K562 (cell line): Measurements from ENCODE around the gene CGA. TPM values are rescaled to one million over a fixed set of nuclear protein-coding genes. Genes with fewer than 3 reads are reported as not detected.

Source experiments
- TEAD1 ChIP-seq, 2 experiments: fragments of 450-650 bp in 1 of 2; sonication (generic) in 1 of 2; formaldehyde crosslinking; IDR thresholded peaks; 2 replicates each; pipeline versions ENCODE4 v1.4.0 to v1.8.0; 2020 to 2022; ENCODE audit warnings: mild to moderate bottlenecking in 2 of 2, missing genetic modification reagents in 1 of 2
- ZNF431 ChIP-seq: sonication (generic); formaldehyde crosslinking; IDR thresholded peaks from 2 replicates; pipeline ENCODE4 v1.8.0; 2022; ENCODE audit warnings: mild to moderate bottlenecking, missing genetic modification reagents
- ZNF589 ChIP-seq: fragments of 200-800 bp; sonication (Bioruptor generic); IDR thresholded peaks from 2 replicates; pipeline ENCODE4 v1.6.1; 2016; ENCODE audit warnings: low read depth, missing genetic modification characterization, missing compliant biosample characterization
- polyA plus RNA-seq, 8 experiments: library from polyadenylated mRNA; depleted of rRNA in 4 of 8; stranded (reverse) in 5 of 8; unstranded in 3 of 8; fragments of >200 nt; fragmentation: Nextera tagmentation in 2 of 8; fragmentation: Illumina TruSeq in 1 of 8; extraction: Ambion mirVana in 2 of 8; extraction: Trizol in 1 of 8; gene quantifications; 2 replicates each; pipeline versions ENCODE4 v1.2.1 to v1.2.3, GENCODE V29; 2011 to 2014; ENCODE audit warnings: inconsistent platforms in 1 of 8, missing spikeins in 1 of 8
- total RNA-seq, 7 experiments: library from RNA; depleted of rRNA in 6 of 7; stranded (reverse); fragments of >200 nt in 6 of 7; fragmentation: Illumina TruSeq in 2 of 7; extraction: Trizol in 2 of 7; gene quantifications; 2 replicates each; pipeline versions ENCODE4 v1.2.1 to v1.2.3, GENCODE V29; 2011 to 2021; ENCODE audit warnings: low replicate concordance in 1 of 7
- TF ChIP-seq, protein P1 (sequence below): IDR thresholded peaks from 3 replicates; pipeline ENCODE4 v1.6.1; 2011; ENCODE audit warnings: borderline replicate concordance, mild to moderate bottlenecking, moderate library complexity; ENCODE audit not compliant: insufficient read length; ENCODE audit errors: extremely low read depth
- TF ChIP-seq, protein P2 (sequence below): fragments of 450-650 bp; IDR thresholded peaks from 2 replicates; pipeline ENCODE4 v1.6.1; 2017; ENCODE audit warnings: mild to moderate bottlenecking, moderate library complexity
- TF ChIP-seq, protein P3 (sequence below): sonication (generic); formaldehyde crosslinking; IDR thresholded peaks from 2 replicates; pipeline ENCODE4 v1.8.0; 2022; ENCODE audit warnings: missing genetic modification reagents, mild to moderate bottlenecking, moderate library complexity, borderline replicate concordance
- TF ChIP-seq, protein P4 (sequence below): fragments of 450-650 bp; IDR thresholded peaks from 2 replicates; pipeline ENCODE4 v1.6.1; 2017; ENCODE audit warnings: antibody characterized with exemption, mild to moderate bottlenecking

Gene CGA
- total and polyA plus RNA-seq, 9 of the 15 experiments (the other 6 are each of a cell fraction or from before 2014, with no cell fraction given) = 0.13 to 0.24 TPM; not detected in 7

- TF ChIP-seq, protein P1, sequence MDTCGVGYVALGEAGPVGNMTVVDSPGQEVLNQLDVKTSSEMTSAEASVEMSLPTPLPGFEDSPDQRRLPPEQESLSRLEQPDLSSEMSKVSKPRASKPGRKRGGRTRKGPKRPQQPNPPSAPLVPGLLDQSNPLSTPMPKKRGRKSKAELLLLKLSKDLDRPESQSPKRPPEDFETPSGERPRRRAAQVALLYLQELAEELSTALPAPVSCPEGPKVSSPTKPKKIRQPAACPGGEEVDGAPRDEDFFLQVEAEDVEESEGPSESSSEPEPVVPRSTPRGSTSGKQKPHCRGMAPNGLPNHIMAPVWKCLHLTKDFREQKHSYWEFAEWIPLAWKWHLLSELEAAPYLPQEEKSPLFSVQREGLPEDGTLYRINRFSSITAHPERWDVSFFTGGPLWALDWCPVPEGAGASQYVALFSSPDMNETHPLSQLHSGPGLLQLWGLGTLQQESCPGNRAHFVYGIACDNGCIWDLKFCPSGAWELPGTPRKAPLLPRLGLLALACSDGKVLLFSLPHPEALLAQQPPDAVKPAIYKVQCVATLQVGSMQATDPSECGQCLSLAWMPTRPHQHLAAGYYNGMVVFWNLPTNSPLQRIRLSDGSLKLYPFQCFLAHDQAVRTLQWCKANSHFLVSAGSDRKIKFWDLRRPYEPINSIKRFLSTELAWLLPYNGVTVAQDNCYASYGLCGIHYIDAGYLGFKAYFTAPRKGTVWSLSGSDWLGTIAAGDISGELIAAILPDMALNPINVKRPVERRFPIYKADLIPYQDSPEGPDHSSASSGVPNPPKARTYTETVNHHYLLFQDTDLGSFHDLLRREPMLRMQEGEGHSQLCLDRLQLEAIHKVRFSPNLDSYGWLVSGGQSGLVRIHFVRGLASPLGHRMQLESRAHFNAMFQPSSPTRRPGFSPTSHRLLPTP = no peak
- TF ChIP-seq TEAD1 (CRISPR knock-in tag; IDR thresholded peaks at IDR 0.05) = no peak
- no peak for TF ChIP-seq ZNF431 (CRISPR knock-in tag)
- no peak for TF ChIP-seq ZNF589
- TF ChIP-seq, protein P2, sequence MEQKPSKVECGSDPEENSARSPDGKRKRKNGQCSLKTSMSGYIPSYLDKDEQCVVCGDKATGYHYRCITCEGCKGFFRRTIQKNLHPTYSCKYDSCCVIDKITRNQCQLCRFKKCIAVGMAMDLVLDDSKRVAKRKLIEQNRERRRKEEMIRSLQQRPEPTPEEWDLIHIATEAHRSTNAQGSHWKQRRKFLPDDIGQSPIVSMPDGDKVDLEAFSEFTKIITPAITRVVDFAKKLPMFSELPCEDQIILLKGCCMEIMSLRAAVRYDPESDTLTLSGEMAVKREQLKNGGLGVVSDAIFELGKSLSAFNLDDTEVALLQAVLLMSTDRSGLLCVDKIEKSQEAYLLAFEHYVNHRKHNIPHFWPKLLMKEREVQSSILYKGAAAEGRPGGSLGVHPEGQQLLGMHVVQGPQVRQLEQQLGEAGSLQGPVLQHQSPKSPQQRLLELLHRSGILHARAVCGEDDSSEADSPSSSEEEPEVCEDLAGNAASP = no peak
- TF ChIP-seq, protein P3, sequence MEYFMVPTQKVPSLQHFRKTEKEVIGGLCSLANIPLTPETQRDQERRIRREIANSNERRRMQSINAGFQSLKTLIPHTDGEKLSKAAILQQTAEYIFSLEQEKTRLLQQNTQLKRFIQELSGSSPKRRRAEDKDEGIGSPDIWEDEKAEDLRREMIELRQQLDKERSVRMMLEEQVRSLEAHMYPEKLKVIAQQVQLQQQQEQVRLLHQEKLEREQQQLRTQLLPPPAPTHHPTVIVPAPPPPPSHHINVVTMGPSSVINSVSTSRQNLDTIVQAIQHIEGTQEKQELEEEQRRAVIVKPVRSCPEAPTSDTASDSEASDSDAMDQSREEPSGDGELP (CRISPR knock-in tag) = no peak
- TF ChIP-seq, protein P4, sequence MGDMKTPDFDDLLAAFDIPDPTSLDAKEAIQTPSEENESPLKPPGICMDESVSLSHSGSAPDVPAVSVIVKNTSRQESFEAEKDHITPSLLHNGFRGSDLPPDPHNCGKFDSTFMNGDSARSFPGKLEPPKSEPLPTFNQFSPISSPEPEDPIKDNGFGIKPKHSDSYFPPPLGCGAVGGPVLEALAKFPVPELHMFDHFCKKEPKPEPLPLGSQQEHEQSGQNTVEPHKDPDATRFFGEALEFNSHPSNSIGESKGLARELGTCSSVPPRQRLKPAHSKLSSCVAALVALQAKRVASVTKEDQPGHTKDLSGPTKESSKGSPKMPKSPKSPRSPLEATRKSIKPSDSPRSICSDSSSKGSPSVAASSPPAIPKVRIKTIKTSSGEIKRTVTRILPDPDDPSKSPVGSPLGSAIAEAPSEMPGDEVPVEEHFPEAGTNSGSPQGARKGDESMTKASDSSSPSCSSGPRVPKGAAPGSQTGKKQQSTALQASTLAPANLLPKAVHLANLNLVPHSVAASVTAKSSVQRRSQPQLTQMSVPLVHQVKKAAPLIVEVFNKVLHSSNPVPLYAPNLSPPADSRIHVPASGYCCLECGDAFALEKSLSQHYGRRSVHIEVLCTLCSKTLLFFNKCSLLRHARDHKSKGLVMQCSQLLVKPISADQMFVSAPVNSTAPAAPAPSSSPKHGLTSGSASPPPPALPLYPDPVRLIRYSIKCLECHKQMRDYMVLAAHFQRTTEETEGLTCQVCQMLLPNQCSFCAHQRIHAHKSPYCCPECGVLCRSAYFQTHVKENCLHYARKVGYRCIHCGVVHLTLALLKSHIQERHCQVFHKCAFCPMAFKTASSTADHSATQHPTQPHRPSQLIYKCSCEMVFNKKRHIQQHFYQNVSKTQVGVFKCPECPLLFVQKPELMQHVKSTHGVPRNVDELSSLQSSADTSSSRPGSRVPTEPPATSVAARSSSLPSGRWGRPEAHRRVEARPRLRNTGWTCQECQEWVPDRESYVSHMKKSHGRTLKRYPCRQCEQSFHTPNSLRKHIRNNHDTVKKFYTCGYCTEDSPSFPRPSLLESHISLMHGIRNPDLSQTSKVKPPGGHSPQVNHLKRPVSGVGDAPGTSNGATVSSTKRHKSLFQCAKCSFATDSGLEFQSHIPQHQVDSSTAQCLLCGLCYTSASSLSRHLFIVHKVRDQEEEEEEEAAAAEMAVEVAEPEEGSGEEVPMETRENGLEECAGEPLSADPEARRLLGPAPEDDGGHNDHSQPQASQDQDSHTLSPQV = no peak
- TF ChIP-seq, all 486 proteins: peak for 0
Observed at GRCh38 chr6:87103977-87104601, 9.2 kb upstream of the CGA start (continued).
